ENCODE measurements around the gene ADARB1.

GRCh38 chr21:45145146-45145545 lies 70.8 kb downstream of the ADARB1 start:
- TF ChIP-seq CTCF (conservative IDR thresholded peaks at IDR 0.05), result no peak
- TF ChIP-seq EZH2 (IDR thresholded peaks at IDR 0.05; ENCODE audit: low read depth), result no peak
